ENCODE data around the gene CXCL3. TPM values are rescaled to one million over a fixed set of nuclear protein-coding genes. Genes with fewer than 3 reads are reported as not detected.

Gene CXCL3
- total RNA-seq, 2 experiments from 2014 or later, result not detected

DNA sequence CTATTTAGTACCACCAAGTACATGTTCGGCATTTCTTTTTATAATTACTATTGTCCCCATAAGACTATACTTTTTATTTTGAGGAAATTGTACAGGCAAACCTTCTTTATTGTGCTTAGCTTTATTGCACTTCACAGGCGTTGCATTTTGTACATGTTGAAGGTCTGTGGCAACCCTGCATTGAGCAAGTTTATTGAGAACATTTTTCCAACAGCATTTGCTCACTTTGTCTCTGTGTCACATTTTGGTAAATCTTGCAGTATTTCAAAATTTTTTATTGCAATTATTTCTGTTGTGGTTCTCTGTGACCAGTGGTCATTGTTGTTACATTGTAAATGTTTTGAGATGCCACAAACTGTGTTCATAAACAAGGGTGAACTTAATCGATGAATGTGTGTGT is 29.2 kb downstream of the CXCL3 start:
- H3K4me1 ChIP-seq (ENCODE audit: insufficient read depth, low read length, poor library complexity, severe bottlenecking), result no peaks in the 10 kb centered on the region
- H3K9me2 ChIP-seq (ENCODE audit: insufficient read depth, low read length), result no peaks in the 10 kb centered on the region
- intact Hi-C loops (cut with micrococcal nuclease; ENCODE audit: unreplicated experiment), result no loop called here
- H3K27ac ChIP-seq (ENCODE audit: low read depth, low read length, poor library complexity, severe bottlenecking), result no peak overlapping the region
- no peak overlapping the region for H3K4me2 ChIP-seq (ENCODE audit: low read length)
- ChIA-PET POLR2A (interaction anchor here (0.6 kb wide), 1 partner anchor 267 kb away, joined by 3 read pairs; no protein-coding TSS in a partner anchor), CTCF (ENCODE audit: unreplicated experiment) (no interaction called here)
- H4K20me1 ChIP-seq (ENCODE audit: insufficient read depth, low read length), result no peaks in the 10 kb centered on the region
- TF ChIP-seq, protein P1, sequence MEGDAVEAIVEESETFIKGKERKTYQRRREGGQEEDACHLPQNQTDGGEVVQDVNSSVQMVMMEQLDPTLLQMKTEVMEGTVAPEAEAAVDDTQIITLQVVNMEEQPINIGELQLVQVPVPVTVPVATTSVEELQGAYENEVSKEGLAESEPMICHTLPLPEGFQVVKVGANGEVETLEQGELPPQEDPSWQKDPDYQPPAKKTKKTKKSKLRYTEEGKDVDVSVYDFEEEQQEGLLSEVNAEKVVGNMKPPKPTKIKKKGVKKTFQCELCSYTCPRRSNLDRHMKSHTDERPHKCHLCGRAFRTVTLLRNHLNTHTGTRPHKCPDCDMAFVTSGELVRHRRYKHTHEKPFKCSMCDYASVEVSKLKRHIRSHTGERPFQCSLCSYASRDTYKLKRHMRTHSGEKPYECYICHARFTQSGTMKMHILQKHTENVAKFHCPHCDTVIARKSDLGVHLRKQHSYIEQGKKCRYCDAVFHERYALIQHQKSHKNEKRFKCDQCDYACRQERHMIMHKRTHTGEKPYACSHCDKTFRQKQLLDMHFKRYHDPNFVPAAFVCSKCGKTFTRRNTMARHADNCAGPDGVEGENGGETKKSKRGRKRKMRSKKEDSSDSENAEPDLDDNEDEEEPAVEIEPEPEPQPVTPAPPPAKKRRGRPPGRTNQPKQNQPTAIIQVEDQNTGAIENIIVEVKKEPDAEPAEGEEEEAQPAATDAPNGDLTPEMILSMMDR (conservative IDR thresholded peaks at IDR 0.05; ENCODE audit: low read length), result no peak
- no peak overlapping the region for H2AFZ ChIP-seq (ENCODE audit: low read length)
- no peak overlapping the region for H3K4me3 ChIP-seq (ENCODE audit: low read depth, low read length, poor library complexity, severe bottlenecking)
- H3K9me3 ChIP-seq (ENCODE audit: low read length), result no peaks in the 10 kb centered on the region
- DNase-seq (ENCODE audit: low spot score), result no peak
- H3K36me3 ChIP-seq (ENCODE audit: insufficient read depth, low read length), result no peaks in the 10 kb centered on the region
- BruUV-seq (replicated peaks), result no TSS peak
- H3K79me2 ChIP-seq (ENCODE audit: insufficient read depth, low read depth, low read length), result no peaks in the 10 kb centered on the region

DNA sequence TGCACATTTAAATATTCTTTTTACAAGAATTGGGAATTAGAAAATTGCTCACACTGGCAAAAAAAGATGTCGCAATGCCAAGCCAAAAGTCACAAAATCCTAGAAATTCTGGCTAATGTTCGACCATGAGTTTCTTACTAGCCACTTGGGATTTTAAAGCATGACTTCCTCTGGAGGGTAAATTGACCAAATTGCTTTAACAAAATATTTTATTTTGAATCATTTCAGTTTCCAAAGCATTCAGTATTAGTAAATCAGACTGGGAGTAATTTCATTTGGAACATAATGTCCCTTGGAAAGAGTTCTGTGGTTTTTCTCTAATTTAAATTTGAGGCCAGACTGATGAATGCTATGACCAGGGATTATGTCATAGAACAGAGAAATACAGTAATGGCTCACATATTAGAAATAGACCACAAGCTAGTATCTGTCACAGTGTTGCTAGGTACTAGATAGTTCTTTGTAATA is 32.4 kb downstream of the CXCL3 start:
- H3K4me2 ChIP-seq (ENCODE audit: low read length), result no peak overlapping the region
- H3K27ac ChIP-seq (ENCODE audit: low read depth, low read length, poor library complexity, severe bottlenecking), result no peak overlapping the region
- H2AFZ ChIP-seq (ENCODE audit: low read length), result no peak overlapping the region
- H3K9me2 ChIP-seq (ENCODE audit: insufficient read depth, low read length), result no peaks in the 10 kb centered on the region
- ChIA-PET CTCF (ENCODE audit: unreplicated experiment) (no interaction called here), POLR2A (interaction anchor here (1.0 kb wide), 1 partner anchor 14 kb away, joined by 3 read pairs; no protein-coding TSS in a partner anchor)
- no peaks in the 10 kb centered on the region for H3K9me3 ChIP-seq (ENCODE audit: low read length)
- TF ChIP-seq, protein P1 (conservative IDR thresholded peaks at IDR 0.05; ENCODE audit: low read length), result no peak
- TF ChIP-seq EZH2phosphoT487 (IDR thresholded peaks at IDR 0.05; ENCODE audit: borderline replicate concordance, low read depth, low read length), result no peak
- intact Hi-C loops (cut with micrococcal nuclease; ENCODE audit: unreplicated experiment), result no loop called here
- BruUV-seq (replicated peaks), result no TSS peak
- H3K4me1 ChIP-seq (ENCODE audit: insufficient read depth, low read length, poor library complexity, severe bottlenecking), result no peaks in the 10 kb centered on the region
- no peak overlapping the region for H3K4me3 ChIP-seq (ENCODE audit: low read depth, low read length, poor library complexity, severe bottlenecking)
- H3K36me3 ChIP-seq (ENCODE audit: insufficient read depth, low read length), result no peaks in the 10 kb centered on the region
- no peak for DNase-seq (ENCODE audit: low spot score)
- H4K20me1 ChIP-seq (ENCODE audit: insufficient read depth, low read length), result no peaks in the 10 kb centered on the region
- no peaks in the 10 kb centered on the region for H3K79me2 ChIP-seq (ENCODE audit: insufficient read depth, low read depth, low read length)

DNA sequence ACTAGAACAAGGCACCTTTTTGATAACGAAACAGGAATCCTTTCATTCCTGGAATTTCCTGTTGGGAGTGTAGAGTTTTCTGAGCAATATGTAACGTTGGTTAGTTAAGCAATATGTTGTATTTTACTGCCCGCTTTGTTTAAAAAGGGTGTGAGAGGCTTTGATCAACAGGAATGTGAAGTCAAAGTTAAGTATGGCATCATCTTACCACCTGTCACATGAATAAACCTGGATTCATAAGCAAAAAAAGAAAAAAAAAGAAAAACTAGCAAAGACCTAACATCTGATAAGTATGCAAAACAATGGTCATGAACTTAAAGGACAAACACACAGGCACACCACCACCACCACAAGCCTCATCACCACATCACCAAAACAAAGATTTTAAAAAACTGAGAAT is 33.0 kb downstream of the CXCL3 start:
- Histone ChIP-seq H3K4me1 (ENCODE audit: insufficient read depth, low read length, poor library complexity, severe bottlenecking) (no peaks in the 10 kb centered on the region), H3K9me3 (ENCODE audit: low read length) (no peaks in the 10 kb centered on the region), H3K27ac (ENCODE audit: low read depth, low read length, poor library complexity, severe bottlenecking) (no peak overlapping the region), H2AFZ (ENCODE audit: low read length) (no peak overlapping the region), H3K79me2 (ENCODE audit: insufficient read depth, low read depth, low read length) (no peaks in the 10 kb centered on the region), H4K20me1 (ENCODE audit: insufficient read depth, low read length) (no peaks in the 10 kb centered on the region), H3K4me2 (ENCODE audit: low read length) (no peak overlapping the region), H3K36me3 (ENCODE audit: insufficient read depth, low read length) (no peaks in the 10 kb centered on the region), H3K4me3 (ENCODE audit: low read depth, low read length, poor library complexity, severe bottlenecking) (no peak overlapping the region), H3K9me2 (ENCODE audit: insufficient read depth, low read length) (no peaks in the 10 kb centered on the region)
- BruUV-seq (replicated peaks), result no TSS peak
- ChIA-PET CTCF (ENCODE audit: unreplicated experiment) (no interaction called here), POLR2A (no interaction called here)
- no peak for DNase-seq (ENCODE audit: low spot score)
- TF ChIP-seq, protein P1 (conservative IDR thresholded peaks at IDR 0.05; ENCODE audit: low read length), result no peak
- intact Hi-C loops (cut with micrococcal nuclease; ENCODE audit: unreplicated experiment), result no loop called here
